ENCODE data around the gene MRPS21. TPM values are rescaled to one million over a fixed set of nuclear protein-coding genes. Genes with fewer than 3 reads are reported as not detected.

The MRPS21 gene
- total RNA-seq, 1 donor from 2014 or later = 65.0 TPM

- FAIRE-seq = no peak
- Histone ChIP-seq H3K4me2 (ENCODE audit: low read length) (no peak overlapping the region), H3K27me3 (ENCODE audit: insufficient read depth, low read length) (peaks cover 24% of the 10 kb centered on the region), H3K9me3 (ENCODE audit: insufficient read depth, low read depth, low read length) (no peaks in the 10 kb centered on the region), H3K4me1 (ENCODE audit: insufficient read depth, low read length) (peaks cover 12% of the 10 kb centered on the region), H3K9ac (ENCODE audit: low read length) (no peak overlapping the region), H3K27ac (ENCODE audit: low read depth, low read length) (no peak overlapping the region), H2AFZ (ENCODE audit: low read depth, low read length) (no peak overlapping the region), H3K36me3 (ENCODE audit: insufficient read depth, low read length) (peaks cover 12% of the 10 kb centered on the region), H3K4me3 (ENCODE audit: insufficient read depth, low read depth, low read length) (no peak overlapping the region), H4K20me1 (ENCODE audit: insufficient read depth, low read length) (peaks cover 7% of the 10 kb centered on the region), H3K79me2 (ENCODE audit: insufficient read depth, low read length) (peaks cover 16% of the 10 kb centered on the region)
- Mint-ChIP-seq H3K4me1 (ENCODE audit: low read depth, unreplicated experiment) (peaks cover 39% of the 10 kb centered on the region), H3K36me3 (ENCODE audit: low read depth, unreplicated experiment) (peaks cover 3% of the 10 kb centered on the region), H3K27me3 (ENCODE audit: low read depth, unreplicated experiment) (no peaks in the 10 kb centered on the region), H3K27ac (ENCODE audit: unreplicated experiment) (peak overlapping the region; percentile 53), H3K4me3 (ENCODE audit: unreplicated experiment) (peak overlapping the region; percentile 15), H3K9me3 (ENCODE audit: unreplicated experiment) (no peaks in the 10 kb centered on the region)
- TF ChIP-seq CTCF (IDR thresholded peaks at IDR 0.05; ENCODE audit: insufficient read depth, low read depth, low read length) (no peak), EZH2 (IDR thresholded peaks at IDR 0.05; ENCODE audit: insufficient read depth, low read length) (no peak)
- DNase-seq (ENCODE audit: low read depth) = no peak
Observed at GRCh38 chr1:150262388-150263320, 31.0 kb upstream of the MRPS21 start.

GRCh38 chr1:150263549-150263948 is 30.1 kb upstream of the MRPS21 start:
- Histone ChIP-seq H3K4me2 (ENCODE audit: low read length) (no peak overlapping the region), H4K20me1 (ENCODE audit: insufficient read depth, low read length) (peaks cover 7% of the 10 kb centered on the region), H3K4me3 (ENCODE audit: insufficient read depth, low read depth, low read length) (no peak overlapping the region), H3K27ac (ENCODE audit: low read depth, low read length) (no peak overlapping the region), H3K79me2 (ENCODE audit: insufficient read depth, low read length) (peaks cover 25% of the 10 kb centered on the region), H3K27me3 (ENCODE audit: insufficient read depth, low read length) (peaks cover 15% of the 10 kb centered on the region), H3K36me3 (ENCODE audit: insufficient read depth, low read length) (peaks cover 12% of the 10 kb centered on the region), H2AFZ (ENCODE audit: low read depth, low read length) (no peak overlapping the region), H3K9me3 (ENCODE audit: insufficient read depth, low read depth, low read length) (no peaks in the 10 kb centered on the region), H3K9ac (ENCODE audit: low read length) (no peak overlapping the region), H3K4me1 (ENCODE audit: insufficient read depth, low read length) (peaks cover 16% of the 10 kb centered on the region)
- Mint-ChIP-seq H3K36me3 (ENCODE audit: low read depth, unreplicated experiment) (peaks cover 6% of the 10 kb centered on the region), H3K27me3 (ENCODE audit: low read depth, unreplicated experiment) (no peaks in the 10 kb centered on the region), H3K27ac (ENCODE audit: unreplicated experiment) (no peak overlapping the region), H3K4me3 (ENCODE audit: unreplicated experiment) (no peak overlapping the region), H3K4me1 (ENCODE audit: low read depth, unreplicated experiment) (peaks cover 33% of the 10 kb centered on the region), H3K9me3 (ENCODE audit: unreplicated experiment) (no peaks in the 10 kb centered on the region)
- DNase-seq (ENCODE audit: low read depth) = no peak
- TF ChIP-seq CTCF (IDR thresholded peaks at IDR 0.05; ENCODE audit: insufficient read depth, low read depth, low read length) = no peak
- no peak for FAIRE-seq

- H3K4me1 ChIP-seq (ENCODE audit: insufficient read depth, low read length) = peaks cover 21% of the 10 kb centered on the region
- Mint-ChIP-seq H3K4me1 (ENCODE audit: low read depth, unreplicated experiment) (peaks cover 20% of the 10 kb centered on the region), H3K9me3 (ENCODE audit: unreplicated experiment) (no peaks in the 10 kb centered on the region), H3K36me3 (ENCODE audit: low read depth, unreplicated experiment) (peaks cover 6% of the 10 kb centered on the region), H3K27me3 (ENCODE audit: low read depth, unreplicated experiment) (no peaks in the 10 kb centered on the region), H3K4me3 (ENCODE audit: unreplicated experiment) (peak overlapping the region; percentile 100), H3K27ac (ENCODE audit: unreplicated experiment) (peak overlapping the region; percentile 86)
- peaks cover 28% of the 10 kb centered on the region for H3K79me2 ChIP-seq (ENCODE audit: insufficient read depth, low read length)
- peak overlapping the region; percentile 73 for H3K27ac ChIP-seq (ENCODE audit: low read depth, low read length)
- H3K4me3 ChIP-seq (ENCODE audit: insufficient read depth, low read depth, low read length) = peak overlapping the region; percentile 93
- no peak for FAIRE-seq
- peak overlapping the region; percentile 96 for H3K9ac ChIP-seq (ENCODE audit: low read length)
- peak overlapping the region; percentile 87 for H2AFZ ChIP-seq (ENCODE audit: low read depth, low read length)
- no peaks in the 10 kb centered on the region for H3K27me3 ChIP-seq (ENCODE audit: insufficient read depth, low read length)
- peaks cover 12% of the 10 kb centered on the region for H3K36me3 ChIP-seq (ENCODE audit: insufficient read depth, low read length)
- DNase-seq (ENCODE audit: low read depth) = no peak
- TF ChIP-seq EZH2 (IDR thresholded peaks at IDR 0.05; ENCODE audit: insufficient read depth, low read length) = no peak
- no peaks in the 10 kb centered on the region for H3K9me3 ChIP-seq (ENCODE audit: insufficient read depth, low read depth, low read length)
- H4K20me1 ChIP-seq (ENCODE audit: insufficient read depth, low read length) = peaks cover 7% of the 10 kb centered on the region
- peak overlapping the region; percentile 98 for H3K4me2 ChIP-seq (ENCODE audit: low read length)
Observed at GRCh38 chr1:150267896-150268295, 25.8 kb upstream of the MRPS21 start.

Data from astrocyte (in vitro differentiated cells and primary cell).